ENCODE measurements around the gene IFITM5. TPM values are rescaled to one million over a fixed set of nuclear protein-coding genes. Genes with fewer than 3 reads are reported as not detected.

The IFITM5 gene
- total RNA-seq, 1 experiment from 2014 or later = not detected

DNA sequence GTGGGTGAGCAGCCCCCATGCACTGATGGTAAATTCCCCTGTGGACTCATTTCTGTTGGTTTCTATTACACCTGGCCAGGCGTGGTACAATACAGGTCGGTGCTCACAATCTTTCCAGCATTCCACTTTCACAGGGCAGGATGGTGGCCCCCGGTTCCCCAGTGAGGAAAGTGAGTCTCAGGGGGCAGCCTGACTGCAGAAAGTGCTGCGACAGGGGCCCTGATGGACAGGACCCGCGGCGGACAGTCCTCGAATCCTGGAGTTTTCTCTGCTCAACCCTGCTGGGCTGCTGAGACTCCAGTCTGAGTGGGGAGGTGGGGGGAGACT lies 13.5 kb downstream of the IFITM5 start:
- Histone ChIP-seq H3K4me1 (ENCODE audit: insufficient read depth, low read length) (no peaks in the 10 kb centered on the region), H2BK15ac (ENCODE audit: low read depth, low read length) (no peak overlapping the region), H2BK5ac (ENCODE audit: insufficient read length, low read length) (no peak overlapping the region), H4K20me1 (ENCODE audit: control insufficient read depth, insufficient read depth, insufficient read length) (no peaks in the 10 kb centered on the region), H4K5ac (ENCODE audit: insufficient read length, low read depth, low read length) (no peak overlapping the region), H3K23ac (ENCODE audit: insufficient read length, low read depth, low read length) (no peak overlapping the region), H3K4ac (ENCODE audit: low read depth, low read length) (no peak overlapping the region), H3K27ac (ENCODE audit: insufficient read length, low read depth, low read length) (no peak overlapping the region), H3K4me2 (ENCODE audit: insufficient read depth, insufficient read length, low read length) (no peak overlapping the region), H2BK120ac (ENCODE audit: low read depth, low read length, poor library complexity, severe bottlenecking) (no peak overlapping the region), H3K9ac (ENCODE audit: extremely low read depth, insufficient read length, low read length) (no peak overlapping the region), H3K56ac (ENCODE audit: insufficient read length, low read depth, low read length) (no peak overlapping the region), H3K79me1 (ENCODE audit: insufficient read depth, low read depth, low read length, poor library complexity, severe bottlenecking) (no peaks in the 10 kb centered on the region), H3K18ac (ENCODE audit: insufficient read length, low read depth, low read length) (no peak overlapping the region), H3T11ph (ENCODE audit: low read length) (no peak overlapping the region), H3K14ac (ENCODE audit: insufficient read depth, low read length) (no peak overlapping the region), H2AK5ac (ENCODE audit: insufficient read length, low read length) (no peak overlapping the region), H3K79me2 (ENCODE audit: insufficient read depth, low read length) (no peaks in the 10 kb centered on the region), H2AFZ (ENCODE audit: low read length) (no peak overlapping the region), H3K23me2 (ENCODE audit: insufficient read length, low read depth, low read length, poor library complexity, severe bottlenecking) (peaks cover 9% of the 10 kb centered on the region), H4K91ac (ENCODE audit: insufficient read length, low read depth, low read length) (no peak overlapping the region), H4K8ac (replicated peaks; ENCODE audit: insufficient read length, low read depth, low read length) (no peak overlapping the region), H2BK20ac (ENCODE audit: low read depth, low read length, poor library complexity, severe bottlenecking) (no peak overlapping the region), H3K27me3 (ENCODE audit: insufficient read depth, low read length) (peaks cover 7% of the 10 kb centered on the region; the same call in 1 of the 2 replicates), H3K9me3 (ENCODE audit: control insufficient read depth, low read depth, low read length) (no peaks in the 10 kb centered on the region), H2BK12ac (ENCODE audit: insufficient read length, low read depth, low read length) (no peak overlapping the region)
- TF ChIP-seq, protein P1, sequence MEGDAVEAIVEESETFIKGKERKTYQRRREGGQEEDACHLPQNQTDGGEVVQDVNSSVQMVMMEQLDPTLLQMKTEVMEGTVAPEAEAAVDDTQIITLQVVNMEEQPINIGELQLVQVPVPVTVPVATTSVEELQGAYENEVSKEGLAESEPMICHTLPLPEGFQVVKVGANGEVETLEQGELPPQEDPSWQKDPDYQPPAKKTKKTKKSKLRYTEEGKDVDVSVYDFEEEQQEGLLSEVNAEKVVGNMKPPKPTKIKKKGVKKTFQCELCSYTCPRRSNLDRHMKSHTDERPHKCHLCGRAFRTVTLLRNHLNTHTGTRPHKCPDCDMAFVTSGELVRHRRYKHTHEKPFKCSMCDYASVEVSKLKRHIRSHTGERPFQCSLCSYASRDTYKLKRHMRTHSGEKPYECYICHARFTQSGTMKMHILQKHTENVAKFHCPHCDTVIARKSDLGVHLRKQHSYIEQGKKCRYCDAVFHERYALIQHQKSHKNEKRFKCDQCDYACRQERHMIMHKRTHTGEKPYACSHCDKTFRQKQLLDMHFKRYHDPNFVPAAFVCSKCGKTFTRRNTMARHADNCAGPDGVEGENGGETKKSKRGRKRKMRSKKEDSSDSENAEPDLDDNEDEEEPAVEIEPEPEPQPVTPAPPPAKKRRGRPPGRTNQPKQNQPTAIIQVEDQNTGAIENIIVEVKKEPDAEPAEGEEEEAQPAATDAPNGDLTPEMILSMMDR (conservative IDR thresholded peaks at IDR 0.05) = no peak
- DNase-seq = no peak
- H3K4me1 Mint-ChIP-seq = peaks cover 31 to 43% of the 10 kb centered on the region in 2 experiments
- H3K27me3 Mint-ChIP-seq (ENCODE audit: low read depth) = peaks cover 13% of the 10 kb centered on the region
- no peak overlapping the region for H3K27ac Mint-ChIP-seq
- peaks cover 0 to 2% of the 10 kb centered on the region in 2 experiments; a peak in 1 of 5 replicates for H3K9me3 Mint-ChIP-seq
- WGBS (ENCODE audit: extremely low coverage, insufficient read length, low lambda C conversion rate) = no CpG with 5 or more reads among the region's 8 CpGs
- no peak overlapping the region for H3K4me3 Mint-ChIP-seq
- peaks cover under 1 to 3% (median under 1%) of the 10 kb centered on the region in 3 experiments; a peak in 6 of 7 replicates for H3K36me3 Mint-ChIP-seq (ENCODE audit: insufficient read depth in 1 of 3, low read depth in 3 of 3)
